Sciatic nerve (tissue), 2 donors: ENCODE measurements around the gene SLC7A5. TPM values are rescaled to one million over a fixed set of nuclear protein-coding genes. Genes with fewer than 3 reads are reported as not detected.
"Not testable (repeated sequence)": the region's sequence is repeated elsewhere in the genome, so short reads cannot be mapped to it uniquely, and the experiment has no call there.

Experiments
- ATAC-seq: fragments of 200-7000 bp; cut with Tn5 transposase; one replicate; pipeline ENCODE4 v1.9.1; 2020; ENCODE audit warnings: mild to moderate bottlenecking, moderate library complexity
- DNase-seq: peaks from one replicate; pipeline ENCODE4 v3.0.0-alpha.2; 2020; ENCODE audit warnings: low spot score
- intact Hi-C: fragments of 100-400 bp; cut with DNase I; formaldehyde crosslinking; loops from one replicate; pipeline ENCODE4 v1.14.2; 2022
- total RNA-seq: library from RNA; stranded (reverse); fragmentation: NEBNext Ultra II Directional; extraction: Animal tissue kit (Norgen Biotek cat#: 25700); gene quantifications from one replicate; pipeline ENCODE4 v1.2.1, GENCODE V29; 2021
- donor health status: DM: no; HTN: no; CAD: no.
- donor health status: DM: no; HTN: no; CAD: no.

Gene SLC7A5
- total RNA-seq, 1 donor from 2014 or later = 11.5 TPM

- DNase-seq (no peak), ATAC-seq (no peak)
- intact Hi-C loops = no loop called here
These were observed 41.0 kb downstream of the SLC7A5 start for GRCh38 chr16:87828071-87828906.

- intact Hi-C loops, DNase-seq, ATAC-seq: not testable (repeated sequence)
These were observed 41.8 kb downstream of the SLC7A5 start for GRCh38 chr16:87827588-87827915.

GRCh38 chr16:87826798-87827587, 42.3 kb downstream of the SLC7A5 start:
- intact Hi-C loops = no loop called here
- DNase-seq = no peak
- ATAC-seq = no peak

GRCh38 chr16:87826407-87826797, 42.9 kb downstream of the SLC7A5 start:
- ATAC-seq, intact Hi-C loops, DNase-seq: not testable (repeated sequence)

- intact Hi-C loops, ATAC-seq: not testable (repeated sequence)
These were observed 43.5 kb downstream of the SLC7A5 start for GRCh38 chr16:87825842-87826120.

GRCh38 chr16:87824991-87825841, 44.1 kb downstream of the SLC7A5 start:
- no peak for ATAC-seq
- no peak for DNase-seq
- intact Hi-C loops = no loop called here

More at GRCh38 chr16:87825842-87826120, 43.5 kb downstream of the SLC7A5 start:
- not testable (repeated sequence) for DNase-seq

GRCh38 chr16:87824016-87824990, 45.0 kb downstream of the SLC7A5 start:
- DNase-seq (no peak), ATAC-seq (no peak)
- intact Hi-C loops = no loop called here

- DNase-seq (no peak), ATAC-seq (no peak)
- intact Hi-C loops = no loop called here
These were observed 46.0 kb downstream of the SLC7A5 start for GRCh38 chr16:87823181-87823929.

GRCh38 chr16:87822108-87822970, 47.0 kb downstream of the SLC7A5 start:
- ATAC-seq = no peak
- intact Hi-C loops = no loop called here

GRCh38 chr16:87821376-87822107, 47.8 kb downstream of the SLC7A5 start:
- ATAC-seq (no peak), DNase-seq (no peak)
- intact Hi-C loops = no loop called here

More at GRCh38 chr16:87822108-87822970, 47.0 kb downstream of the SLC7A5 start:
- DNase-seq = no peak

- DNase-seq = no peak
- no peak for ATAC-seq
- intact Hi-C loops = no loop called here
These were observed 49.3 kb downstream of the SLC7A5 start for GRCh38 chr16:87819983-87820382.

GRCh38 chr16:87819282-87819681, 50.0 kb downstream of the SLC7A5 start:
- intact Hi-C loops = no loop called here
- DNase-seq (no peak), ATAC-seq (no peak)

- ATAC-seq = no peak
These were observed 50.7 kb downstream of the SLC7A5 start for GRCh38 chr16:87818533-87819161.

GRCh38 chr16:87817910-87818309, 51.4 kb downstream of the SLC7A5 start:
- DNase-seq = no peak
- ATAC-seq = no peak
- intact Hi-C loops = no loop called here

More at GRCh38 chr16:87818533-87819161, 50.7 kb downstream of the SLC7A5 start:
- intact Hi-C loops = no loop called here
- no peak for DNase-seq

GRCh38 chr16:87817370-87817769, 51.9 kb downstream of the SLC7A5 start:
- ATAC-seq, DNase-seq, intact Hi-C loops: not testable (repeated sequence)
